Ovary (tissue), 10 donors: Measurements from ENCODE around the gene DLX1. TPM values are rescaled to one million over a fixed set of nuclear protein-coding genes. Genes with fewer than 3 reads are reported as not detected.

Experiments used
- DNase-seq, 5 donors: peaks; one replicate each; pipeline ENCODE4 v3.0.0-alpha.2; 2019 to 2020
- H3K27ac ChIP-seq, 2 donors: fragments of 200-600 bp; one replicate each; pipeline versions ENCODE4 v1.5.1 to v1.8.0; 2019 to 2022
- H3K27me3 ChIP-seq: fragments of 200-600 bp; one replicate; pipeline ENCODE4 v1.8.0; 2022
- H3K36me3 ChIP-seq: fragments of 200-600 bp; sonication (generic); one replicate; pipeline ENCODE4 v1.5.1; 2019
- H3K4me1 ChIP-seq: one replicate; pipeline ENCODE4 v1.8.1; 2013; ENCODE audit warnings: mild to moderate bottlenecking, moderate library complexity; ENCODE audit not compliant: insufficient read depth
- H3K4me3 ChIP-seq: fragments of 200-600 bp; sonication (generic); one replicate; pipeline ENCODE4 v1.5.1; 2017
- H3K9me3 ChIP-seq, 2 donors: fragments of 200-600 bp in 1 of 2; sonication (generic) in 1 of 2; one replicate each; pipeline versions ENCODE4 v1.5.1 to v1.8.1; 2013 to 2019; ENCODE audit warnings: mild to moderate bottlenecking in 1 of 2, moderate library complexity in 1 of 2
- CTCF ChIP-seq, 3 donors: fragments of 450-650 bp in 2 of 3; fragments of 200-600 bp in 1 of 3; IDR thresholded peaks; one replicate each; pipeline versions ENCODE4 v1.5.1 to v1.8.0; 2016 to 2022; ENCODE audit warnings: antibody characterized with exemption in 3 of 3, mild to moderate bottlenecking in 1 of 3
- EP300 ChIP-seq: sonication (generic); formaldehyde crosslinking; IDR thresholded peaks from one replicate; pipeline ENCODE4 v1.6.1; 2017; ENCODE audit warnings: antibody characterized with exemption
- POLR2A ChIP-seq: fragments of 450-650 bp; IDR thresholded peaks from one replicate; pipeline ENCODE4 v1.6.1; 2017; ENCODE audit warnings: antibody characterized with exemption, mild to moderate bottlenecking, moderate library complexity
- WGBS, 3 donors: extraction: QIAGEN DNeasy Blood & Tissue Kit in 1 of 3; methylation state at CpG; one replicate each; pipeline versions ENCODE4 v1.1.5 to v1.1.7; 2013 to 2017; 5-methylcytosine and 5-hydroxymethylcytosine counted together
- intact Hi-C, 4 donors: fragments of 100-400 bp; cut with DNase I; formaldehyde crosslinking; loops; one replicate each; pipeline versions ENCODE4 v1.11.0 to v1.15.1; 2022 to 2023
- long read RNA-seq, 3 donors: library from polyadenylated mRNA in 2 of 3; unstranded in 2 of 3; transcript quantifications; one replicate each; pipeline ENCODE4 v2.0.0 and lab custom pipeline, GENCODE V29; 2021 to 2026
- polyA plus RNA-seq, 2 donors: library from polyadenylated mRNA; stranded (reverse); fragments of 200-250 nt in 1 of 2; fragments of 350-450 nt in 1 of 2; fragmentation: Illumina TruSeq in 1 of 2; extraction: RNeasy Lipid Tissue Mini Kit (QIAGEN cat#74804) in 1 of 2; gene quantifications; one replicate each; pipeline ENCODE4 v1.2.3, GENCODE V29; 2013 to 2014
- total RNA-seq, 7 donors: library from RNA; depleted of rRNA in 2 of 7; stranded (reverse); fragments of >200 nt in 2 of 7; fragmentation: NEBNext Ultra II Directional in 3 of 7; extraction: Animal tissue kit (Norgen Biotek cat#: 25700) in 3 of 7; gene quantifications; one replicate each; pipeline versions ENCODE4 v1.1.0 to v1.2.4, GENCODE V29; 2016 to 2023
- donor health status: DM: no; HTN: no; CAD: no; lungs with moderate emphysema.
- donor health status: DM: no; HTN: no; CAD: no.
- donor health status: Bipolar disorder and iron deficiency.
- donor health status: DM: yes; HTN: yes; CAD: no.
- donor health status: DM: no; HTN: no; CAD: no.
- donor health status: DM: yes; HTN: yes; CAD: no.

Gene DLX1
- total RNA-seq (under 1 TPM in 2 of 7 donors, not detected in 5; 0.15 to 0.20 TPM), polyA plus RNA-seq (under 1 TPM; 0.07 to 0.18 TPM)
- long read RNA-seq, donor 1 = 0 reads
- long read RNA-seq, donor 2 = 0 reads
- long read RNA-seq, donor 3 = 0 reads

- peak in 2 of 5 donors; percentile 16 to 36 for DNase-seq
- intact Hi-C loops = loop anchor here in 2 of 4 donors (10.0 kb wide), 1 partner anchor 161 kb away; the partner anchor contains the start of gene HAT1 (in 2 of the 2)
- Histone ChIP-seq H3K27ac (no peak within 1 kb of the TSS), H3K27me3 (peaks cover 45% of the 10 kb centered on the region), H3K36me3 (no peaks in the 10 kb centered on the region), H3K9me3 (no peaks in the 10 kb centered on the region), H3K4me1 (peaks cover 6% of the 10 kb centered on the region), H3K4me3 (peak within 1 kb of the TSS; percentile 25)
- TF ChIP-seq EP300 = no peak
- no peak for TF ChIP-seq POLR2A
- no peak for TF ChIP-seq CTCF (IDR thresholded peaks at IDR 0.05)
- WGBS, 3 donors = 4 to 5% (median 4%) methylated on average over 34 of the region's 34 CpGs
Observed at GRCh38 chr2:172085460-172086159, at the start of gene DLX1. Gene DLX1, plus strand, starts transcription at chr2:172085507. Its CDS starts 171 bp downstream, at chr2:172085678.

GRCh38 chr2:172038121-172038520 is 47.2 kb upstream of the DLX1 start:
- intact Hi-C loops = no loop called here
- DNase-seq = no peak
- TF ChIP-seq EP300 (no peak), POLR2A (no peak), CTCF (IDR thresholded peaks at IDR 0.05) (no peak)
- no peaks in the 10 kb centered on the region for H3K4me1 ChIP-seq
- H3K9me3 ChIP-seq = no peaks in the 10 kb centered on the region
- H3K4me3 ChIP-seq = no peak overlapping the region
- 86 to 96% (median 92%) methylated on average over 3 of the region's 3 CpGs for WGBS, 3 donors
- no peaks in the 10 kb centered on the region for H3K27me3 ChIP-seq
- no peaks in the 10 kb centered on the region for H3K36me3 ChIP-seq
- H3K27ac ChIP-seq = no peak overlapping the region

- H3K4me3 ChIP-seq = no peak overlapping the region
- DNase-seq = no peak
Observed at GRCh38 chr2:172038604-172039003, 46.7 kb upstream of the DLX1 start.

GRCh38 chr2:172039011-172039704 is 46.1 kb upstream of the DLX1 start:
- H3K4me3 ChIP-seq = no peak overlapping the region
- no peak for DNase-seq
- H3K4me1 ChIP-seq = no peaks in the 10 kb centered on the region
- intact Hi-C loops = no loop called here
- no peaks in the 10 kb centered on the region for H3K27me3 ChIP-seq
- no peak overlapping the region for H3K27ac ChIP-seq
- TF ChIP-seq EP300 (no peak), POLR2A (no peak), CTCF (IDR thresholded peaks at IDR 0.05) (no peak)
- H3K9me3 ChIP-seq = no peaks in the 10 kb centered on the region
- 71 to 72% (median 71%) methylated on average over 3 of the region's 3 CpGs for WGBS, 3 donors
- H3K36me3 ChIP-seq = no peaks in the 10 kb centered on the region

More at GRCh38 chr2:172038604-172039003, 46.7 kb upstream of the DLX1 start:
- H3K9me3 ChIP-seq = no peaks in the 10 kb centered on the region
- TF ChIP-seq EP300 (no peak), CTCF (IDR thresholded peaks at IDR 0.05) (no peak), POLR2A (no peak)
- WGBS, 3 donors = 86 to 99% (median 95%) methylated on average over 2 of the region's 2 CpGs
- intact Hi-C loops = no loop called here
- no peaks in the 10 kb centered on the region for H3K36me3 ChIP-seq
- H3K27me3 ChIP-seq = no peaks in the 10 kb centered on the region
- no peak overlapping the region for H3K27ac ChIP-seq
- no peaks in the 10 kb centered on the region for H3K4me1 ChIP-seq
